ENCODE data around the gene GHR. TPM values are rescaled to one million over a fixed set of nuclear protein-coding genes. Genes with fewer than 3 reads are reported as not detected.
"Not testable (repeated sequence)": the region's sequence is repeated elsewhere in the genome, so short reads cannot be mapped to it uniquely, and the experiment has no call there.

The GHR gene
- total and polyA plus RNA-seq, 10 of the 15 experiments (the other 5 are each of a cell fraction or from before 2014, with no cell fraction given): 0.23 to 10.2 (median 0.48) TPM

DNA sequence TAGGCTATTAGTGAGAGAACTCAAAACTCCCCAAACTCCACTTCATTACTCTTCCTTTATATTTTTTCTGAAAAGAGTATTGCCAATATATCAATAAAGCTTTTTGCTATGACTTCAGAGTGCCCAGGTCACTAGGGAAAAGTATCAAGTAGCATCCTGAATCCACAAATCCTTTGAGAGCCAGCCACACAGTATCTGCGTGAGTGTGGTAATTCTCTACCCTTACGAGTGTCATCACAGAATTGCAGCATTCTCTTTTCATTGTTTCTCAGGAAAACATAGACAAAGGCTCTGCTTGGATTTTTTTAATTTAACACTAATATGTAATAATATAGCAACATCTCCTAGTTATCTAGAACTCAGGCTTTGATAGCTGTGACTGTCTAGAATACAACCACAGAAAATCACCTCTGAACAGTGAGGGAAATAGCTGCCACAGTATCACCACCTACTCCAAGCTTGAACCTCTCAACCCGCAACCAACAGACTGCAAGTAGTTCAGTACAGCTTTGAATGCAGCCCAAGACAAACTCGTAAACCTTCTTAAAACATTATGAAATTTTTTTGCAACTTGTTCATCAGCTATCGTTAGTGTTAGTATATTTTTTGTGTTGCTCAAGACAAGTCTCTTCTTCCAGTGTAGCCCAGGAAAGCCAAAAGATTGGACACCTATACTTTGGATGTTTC is 254.1 kb downstream of the GHR start:
- ChIA-PET POLR2A (no interaction called here), RAD21 (ENCODE audit: unreplicated experiment) (interaction anchor here (1.2 to 2.5 kb wide), 3 partner anchors 10 to 255 kb away, joined by 3 to 9 read pairs (median 5); partner anchors contain the start of gene GHR), SMC1A (ENCODE audit: uncharacterized antibody, unreplicated experiment) (interaction anchor here (0.7 to 2.5 kb wide), 11 partner anchors 8 to 163 kb away, joined by 3 to 8 read pairs (median 5); no protein-coding TSS in a partner anchor), CTCF (interaction anchor here (1.1 to 1.2 kb wide), 2 partner anchors 10 to 777 kb away, joined by 3 read pairs; no protein-coding TSS in a partner anchor)
- Histone ChIP-seq H3K4me2 (ENCODE audit: control insufficient read depth, insufficient read depth) (no peak overlapping the region), H3K9me3 (replicated peaks; ENCODE audit: control insufficient read depth, insufficient read depth, low read length) (no peaks in the 10 kb centered on the region), H3K36me3 (ENCODE audit: control insufficient read depth in 2 of 2, insufficient read depth in 2 of 2, low read length in 1 of 2) (no peaks in the 10 kb centered on the region), H3K27ac (ENCODE audit: control insufficient read depth, insufficient read depth) (no peak overlapping the region), H3K4me3 (no peak overlapping the region), H3K4me1 (ENCODE audit: control insufficient read depth, insufficient read depth, low read length) (no peaks in the 10 kb centered on the region), H3K27me3 (replicated peaks in 1 of 2; ENCODE audit: control insufficient read depth in 2 of 2, insufficient read depth in 2 of 2, low read length in 1 of 2) (no peaks in the 10 kb centered on the region), H3K9ac (ENCODE audit: control insufficient read depth, insufficient read depth, low read length) (no peak overlapping the region), H3K79me2 (ENCODE audit: control insufficient read depth, insufficient read depth, low read length) (no peaks in the 10 kb centered on the region), H2AFZ (ENCODE audit: control insufficient read depth, low read depth, low read length) (no peak overlapping the region), H4K20me1 (ENCODE audit: control insufficient read depth, insufficient read depth) (no peaks in the 10 kb centered on the region)
- in situ Hi-C loops (cut with MboI): no loop called here
- DNase-seq (ENCODE audit: low read depth, low spot score): no peak
- no TSS peak for BruUV-seq (replicated peaks)
- TF ChIP-seq SREBF1 (IDR thresholded peaks at IDR 0.05; ENCODE audit: low read length): no peak
- no peak for FAIRE-seq
- intact Hi-C loops (cut with micrococcal nuclease; ENCODE audit: unreplicated experiment): no loop called here
- no peak for ATAC-seq
- WGBS (ENCODE audit: insufficient coverage, insufficient replicate concordance, low lambda C conversion rate, missing lambda C conversion rate): 58% methylated on average over 5 of the region's 5 CpGs

- ATAC-seq (no peak), DNase-seq (ENCODE audit: low read depth, low spot score) (no peak), FAIRE-seq (no peak)
- Histone ChIP-seq H3K36me3 (ENCODE audit: control insufficient read depth in 2 of 2, insufficient read depth in 2 of 2, low read length in 1 of 2) (no peaks in the 10 kb centered on the region), H4K20me1 (ENCODE audit: control insufficient read depth, insufficient read depth) (no peaks in the 10 kb centered on the region), H3K4me3 (no peak overlapping the region), H3K9ac (ENCODE audit: control insufficient read depth, insufficient read depth, low read length) (no peak overlapping the region), H3K27ac (ENCODE audit: control insufficient read depth, insufficient read depth) (no peak overlapping the region), H3K4me1 (ENCODE audit: control insufficient read depth, insufficient read depth, low read length) (no peaks in the 10 kb centered on the region), H2AFZ (ENCODE audit: control insufficient read depth, low read depth, low read length) (no peak overlapping the region), H3K4me2 (ENCODE audit: control insufficient read depth, insufficient read depth) (no peak overlapping the region), H3K9me3 (replicated peaks; ENCODE audit: control insufficient read depth, insufficient read depth, low read length) (no peaks in the 10 kb centered on the region), H3K79me2 (ENCODE audit: control insufficient read depth, insufficient read depth, low read length) (no peaks in the 10 kb centered on the region), H3K27me3 (replicated peaks in 1 of 2; ENCODE audit: control insufficient read depth in 2 of 2, insufficient read depth in 2 of 2, low read length in 1 of 2) (no peaks in the 10 kb centered on the region)
- ChIA-PET POLR2A (no interaction called here), RAD21 (ENCODE audit: unreplicated experiment) (no interaction called here), CTCF (no interaction called here), SMC1A (ENCODE audit: uncharacterized antibody, unreplicated experiment) (no interaction called here)
- TF ChIP-seq TBL1XR1 (IDR thresholded peaks at IDR 0.05; ENCODE audit: low read depth, low read length): no peak
- in situ Hi-C loops (cut with MboI): no loop called here
- no TSS peak for BruUV-seq (replicated peaks)
- WGBS (ENCODE audit: insufficient coverage, insufficient replicate concordance, low lambda C conversion rate, missing lambda C conversion rate): 24% methylated on average over 3 of the region's 3 CpGs
- intact Hi-C loops (cut with micrococcal nuclease; ENCODE audit: unreplicated experiment): no loop called here
These were observed 256.8 kb downstream of the GHR start for GRCh38 chr5:42680046-42680445.

GRCh38 chr5:42685078-42685477 is 261.8 kb downstream of the GHR start:
- H2AFZ ChIP-seq (ENCODE audit: control insufficient read depth, low read depth, low read length); BruUV-seq (replicated peaks); H3K27me3 ChIP-seq (replicated peaks in 1 of 2; ENCODE audit: control insufficient read depth in 2 of 2, insufficient read depth in 2 of 2, low read length in 1 of 2); ATAC-seq; DNase-seq (ENCODE audit: low read depth, low spot score); H3K4me2 ChIP-seq (ENCODE audit: control insufficient read depth, insufficient read depth); H3K4me1 ChIP-seq (ENCODE audit: control insufficient read depth, insufficient read depth, low read length); H3K9ac ChIP-seq (ENCODE audit: control insufficient read depth, insufficient read depth, low read length); FAIRE-seq; H3K36me3 ChIP-seq (ENCODE audit: control insufficient read depth in 2 of 2, insufficient read depth in 2 of 2, low read length in 1 of 2); SMC1A ChIA-PET (ENCODE audit: uncharacterized antibody, unreplicated experiment); POLR2A ChIA-PET; H3K4me3 ChIP-seq; H3K9me3 ChIP-seq (replicated peaks; ENCODE audit: control insufficient read depth, insufficient read depth, low read length); H4K20me1 ChIP-seq (ENCODE audit: control insufficient read depth, insufficient read depth); in situ Hi-C loops (cut with MboI); intact Hi-C loops (cut with micrococcal nuclease; ENCODE audit: unreplicated experiment); RAD21 ChIA-PET (ENCODE audit: unreplicated experiment); CTCF ChIA-PET; H3K27ac ChIP-seq (ENCODE audit: control insufficient read depth, insufficient read depth); H3K79me2 ChIP-seq (ENCODE audit: control insufficient read depth, insufficient read depth, low read length): not testable (repeated sequence)

All from GM12878 (cell line).